ENCODE results near the gene SLC25A13. TPM values are rescaled to one million over a fixed set of nuclear protein-coding genes. Genes with fewer than 3 reads are reported as not detected.

SLC25A13 gene
- total RNA-seq, 1 experiment from 2014 or later: 71.7 TPM

- H3K56ac ChIP-seq (ENCODE audit: insufficient read length, low read depth, low read length): no peak overlapping the region
- H2AK5ac ChIP-seq (ENCODE audit: insufficient read length, low read length): no peak overlapping the region
- Mint-ChIP-seq H3K36me3 (ENCODE audit: insufficient read depth in 1 of 3, low read depth in 3 of 3) (peaks cover 3 to 18% (median 12%) of the 10 kb centered on the region in 3 experiments; a peak in 4 of 7 replicates), H3K4me1 (peaks cover 6 to 9% of the 10 kb centered on the region in 2 experiments), H3K27ac (0 out of 7 replicates have a peak overlapping the region, but pooled peaks of 1 of the 3 experiments have one; percentile 17), H3K27me3 (ENCODE audit: low read depth) (peaks cover 58% of the 10 kb centered on the region), H3K4me3 (no peak overlapping the region), H3K9me3 (no peaks in the 10 kb centered on the region)
- H3K79me1 ChIP-seq (ENCODE audit: insufficient read depth, low read depth, low read length, poor library complexity, severe bottlenecking): no peaks in the 10 kb centered on the region
- H3K14ac ChIP-seq (ENCODE audit: insufficient read depth, low read length): no peak overlapping the region
- H4K8ac ChIP-seq (replicated peaks; ENCODE audit: insufficient read length, low read depth, low read length): no peak overlapping the region
- WGBS (ENCODE audit: extremely low coverage, insufficient read length, low lambda C conversion rate): no CpG with 5 or more reads among the region's 3 CpGs
- no peaks in the 10 kb centered on the region for H4K20me1 ChIP-seq (ENCODE audit: control insufficient read depth, insufficient read depth, insufficient read length)
- no peaks in the 10 kb centered on the region for H3K23me2 ChIP-seq (ENCODE audit: insufficient read length, low read depth, low read length, poor library complexity, severe bottlenecking)
- H2BK12ac ChIP-seq (ENCODE audit: insufficient read length, low read depth, low read length): no peak overlapping the region
- no peak overlapping the region for H3T11ph ChIP-seq (ENCODE audit: low read length)
- no peak for DNase-seq
- H2BK20ac ChIP-seq (ENCODE audit: low read depth, low read length, poor library complexity, severe bottlenecking): no peak overlapping the region
- H3K9me3 ChIP-seq (ENCODE audit: control insufficient read depth, low read depth, low read length): no peaks in the 10 kb centered on the region
- H4K5ac ChIP-seq (ENCODE audit: insufficient read length, low read depth, low read length): no peak overlapping the region
- H2BK15ac ChIP-seq (ENCODE audit: low read depth, low read length): no peak overlapping the region
- no peak overlapping the region for H3K9ac ChIP-seq (ENCODE audit: extremely low read depth, insufficient read length, low read length)
- H3K4ac ChIP-seq (ENCODE audit: low read depth, low read length): no peak overlapping the region
- no peak overlapping the region for H2BK5ac ChIP-seq (ENCODE audit: insufficient read length, low read length)
- H3K4me2 ChIP-seq (ENCODE audit: insufficient read depth, insufficient read length, low read length): no peak overlapping the region
- no peak overlapping the region for H3K27ac ChIP-seq (ENCODE audit: insufficient read length, low read depth, low read length)
- H4K91ac ChIP-seq (ENCODE audit: insufficient read length, low read depth, low read length): no peak overlapping the region
- H3K23ac ChIP-seq (ENCODE audit: insufficient read length, low read depth, low read length): no peak overlapping the region
- TF ChIP-seq CTCF (conservative IDR thresholded peaks at IDR 0.05): no peak
- H2BK120ac ChIP-seq (ENCODE audit: low read depth, low read length, poor library complexity, severe bottlenecking): no peak overlapping the region
- no peak overlapping the region for H2AFZ ChIP-seq (ENCODE audit: low read length)
- H3K4me1 ChIP-seq (ENCODE audit: insufficient read depth, low read length): no peaks in the 10 kb centered on the region
- H3K27me3 ChIP-seq (ENCODE audit: insufficient read depth, low read length): peaks cover 4% of the 10 kb centered on the region; the same call in 1 of the 2 replicates
- no peak overlapping the region for H3K18ac ChIP-seq (ENCODE audit: insufficient read length, low read depth, low read length)
- no peaks in the 10 kb centered on the region; the same call in 1 of the 2 replicates for H3K79me2 ChIP-seq (ENCODE audit: insufficient read depth, low read length)
Measured at GRCh38 chr7:96151889-96152288, 170.0 kb downstream of the SLC25A13 start.

Measured in H9 (cell line).